Measurements from ENCODE around the gene ZBTB20.

ZBTB20 gene

DNA sequence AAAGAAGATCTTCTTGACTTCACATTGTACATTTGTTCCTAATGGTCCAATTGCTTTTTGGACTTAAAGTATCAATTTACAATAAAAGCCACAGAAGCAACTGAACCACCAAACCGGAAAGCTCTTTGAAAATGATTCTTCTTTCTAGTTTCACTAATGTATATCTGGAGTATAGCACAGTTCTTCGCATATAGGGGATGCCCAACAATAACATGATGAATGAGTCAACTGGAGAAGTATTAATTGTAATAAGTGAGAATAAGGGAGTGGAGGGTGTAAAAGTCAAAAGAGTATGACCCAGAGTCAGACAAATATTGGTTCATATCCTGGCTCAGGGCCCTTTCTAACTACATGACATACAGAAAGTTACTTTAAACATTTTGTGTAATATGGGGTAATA, 425.2 kb downstream of the ZBTB20 start:
- TF ChIP-seq SIN3A (IDR thresholded peaks at IDR 0.05; ENCODE audit: borderline replicate concordance, insufficient read depth, low read length): no peak
- no peak for TF ChIP-seq FOXP2 (optimal IDR thresholded peaks at IDR 0.05; ENCODE audit: borderline replicate concordance, extremely low read depth, extremely low read length, insufficient read depth)
- TF ChIP-seq REST (IDR thresholded peaks at IDR 0.05; ENCODE audit: insufficient read depth in 1 of 2, low read depth in 2 of 2, low read length in 2 of 2): no peak
- TF ChIP-seq TAF1 (IDR thresholded peaks at IDR 0.05; ENCODE audit: borderline replicate concordance, insufficient read depth, low read length): no peak
- no peak for TF ChIP-seq POLR2AphosphoS5 (IDR thresholded peaks at IDR 0.05; ENCODE audit: low read depth, low read length)

DNA sequence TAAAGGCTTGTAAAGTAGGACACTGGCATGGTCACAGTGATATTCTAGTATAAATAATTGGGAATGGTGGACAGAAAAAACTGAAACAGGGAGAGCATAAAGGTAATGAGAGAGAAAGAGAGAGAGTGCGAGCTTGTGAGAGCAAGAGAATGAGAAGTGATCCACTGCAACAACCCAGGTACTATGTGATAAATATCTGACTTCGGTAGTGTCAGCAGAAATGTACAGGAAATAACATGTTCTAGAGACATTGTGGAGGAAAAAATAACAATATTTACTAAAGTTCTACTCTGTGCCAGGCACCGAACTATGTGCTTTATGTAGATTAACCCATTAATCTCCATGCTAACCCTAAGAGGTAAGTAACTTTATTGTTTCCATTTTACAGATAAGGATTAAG, 425.9 kb downstream of the ZBTB20 start:
- TF ChIP-seq FOXP2 (optimal IDR thresholded peaks at IDR 0.05; ENCODE audit: borderline replicate concordance, extremely low read depth, extremely low read length, insufficient read depth) (no peak), TAF1 (IDR thresholded peaks at IDR 0.05; ENCODE audit: borderline replicate concordance, insufficient read depth, low read length) (no peak), REST (IDR thresholded peaks at IDR 0.05; ENCODE audit: insufficient read depth in 1 of 2, low read depth in 2 of 2, low read length in 2 of 2) (no peak), POLR2AphosphoS5 (IDR thresholded peaks at IDR 0.05; ENCODE audit: low read depth, low read length) (no peak), SIN3A (IDR thresholded peaks at IDR 0.05; ENCODE audit: borderline replicate concordance, insufficient read depth, low read length) (no peak)

DNA sequence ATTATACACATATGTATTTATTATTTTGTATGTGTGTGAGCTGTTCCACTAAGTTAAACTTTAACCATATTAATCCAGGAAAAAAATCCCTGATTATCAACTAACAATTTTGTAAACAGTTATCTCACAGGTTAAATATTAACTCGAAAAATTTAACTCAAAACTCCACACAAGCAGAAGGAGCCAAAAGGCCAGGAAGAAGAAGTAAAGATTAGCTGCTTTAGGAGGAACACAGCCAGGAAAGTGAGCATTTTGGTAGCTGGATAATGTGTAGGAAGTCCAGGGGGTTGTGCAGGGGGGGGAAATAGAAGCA, 428.2 kb downstream of the ZBTB20 start:
- TF ChIP-seq POLR2AphosphoS5 (IDR thresholded peaks at IDR 0.05; ENCODE audit: low read depth, low read length) (no peak), SIN3A (IDR thresholded peaks at IDR 0.05; ENCODE audit: borderline replicate concordance, insufficient read depth, low read length) (no peak), TAF1 (IDR thresholded peaks at IDR 0.05; ENCODE audit: borderline replicate concordance, insufficient read depth, low read length) (no peak), FOXP2 (optimal IDR thresholded peaks at IDR 0.05; ENCODE audit: borderline replicate concordance, extremely low read depth, extremely low read length, insufficient read depth) (no peak), REST (IDR thresholded peaks at IDR 0.05; ENCODE audit: insufficient read depth in 1 of 2, low read depth in 2 of 2, low read length in 2 of 2) (no peak)

DNA sequence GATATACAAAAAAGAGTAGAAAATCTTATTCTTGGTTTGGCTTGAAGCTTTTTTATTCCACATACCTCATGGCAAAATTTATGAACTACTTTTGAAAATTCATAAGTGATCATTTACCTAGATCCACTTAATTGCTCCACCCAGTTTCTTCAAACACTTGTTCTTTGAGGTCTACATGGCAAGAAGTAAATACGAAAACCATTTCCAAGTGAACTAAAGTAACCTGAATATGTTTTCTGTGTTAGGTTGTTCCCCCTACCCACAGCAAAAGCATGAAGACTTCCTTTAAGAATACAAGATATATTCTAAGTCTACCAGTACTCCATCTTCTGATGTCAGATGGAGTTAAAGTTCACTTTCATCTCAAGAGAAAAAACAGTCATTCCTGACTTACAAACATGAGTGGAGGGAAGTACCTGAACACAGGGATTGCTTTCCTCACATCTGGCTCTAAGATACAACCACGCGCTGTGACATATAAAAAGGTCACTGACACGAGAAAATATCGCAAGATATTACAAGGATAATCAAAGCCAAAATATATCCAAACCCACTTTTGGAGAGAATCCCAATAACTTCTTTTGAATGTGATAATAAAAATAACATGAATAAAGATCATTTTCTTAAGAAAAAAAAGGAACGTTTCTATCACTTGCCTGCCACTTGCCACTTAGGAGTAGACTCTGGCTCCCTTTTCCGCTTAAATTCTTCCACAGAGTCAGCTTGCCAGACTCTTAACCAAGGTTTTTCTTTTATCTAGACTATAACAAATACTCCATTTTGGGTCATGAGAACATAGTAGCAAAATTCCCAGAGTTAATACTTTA, 428.8 kb downstream of the ZBTB20 start:
- TF ChIP-seq TAF1 (IDR thresholded peaks at IDR 0.05; ENCODE audit: borderline replicate concordance, insufficient read depth, low read length) (no peak), SIN3A (IDR thresholded peaks at IDR 0.05; ENCODE audit: borderline replicate concordance, insufficient read depth, low read length) (no peak), POLR2AphosphoS5 (IDR thresholded peaks at IDR 0.05; ENCODE audit: low read depth, low read length) (no peak), FOXP2 (optimal IDR thresholded peaks at IDR 0.05; ENCODE audit: borderline replicate concordance, extremely low read depth, extremely low read length, insufficient read depth) (no peak), REST (IDR thresholded peaks at IDR 0.05; ENCODE audit: insufficient read depth in 1 of 2, low read depth in 2 of 2, low read length in 2 of 2) (no peak)
